Spleen (tissue), 11 donors: ENCODE results near the gene TBC1D19. TPM values are rescaled to one million over a fixed set of nuclear protein-coding genes. Genes with fewer than 3 reads are reported as not detected.
A peak's percentile ranks its signal among the peaks of the same experiment; 100 is the strongest.
"Not testable (repeated sequence)": the region's sequence is repeated elsewhere in the genome, so short reads cannot be mapped to it uniquely, and the experiment has no call there.

Source experiments
- DNase-seq: peaks from one replicate; pipeline ENCODE4 v3.0.0-alpha.2; 2020
- H3K27ac ChIP-seq, 8 donors: fragments of 200-600 bp; sonication (generic) in 7 of 8; 1 replicate in 4 of 8; 2 replicates in 4 of 8; pipeline versions ENCODE4 v1.5.0 to v1.8.0; 2016 to 2021; ENCODE audit warnings: inconsistent platforms in 4 of 8, mild to moderate bottlenecking in 4 of 8, moderate library complexity in 1 of 8
- H3K27me3 ChIP-seq, 7 donors: fragments of 200-600 bp; sonication (generic) in 6 of 7; replicated peaks in 1 of 7; 1 replicate in 4 of 7; 2 replicates in 3 of 7; pipeline versions ENCODE4 v1.5.0 to v1.8.0; 2016 to 2021; ENCODE audit warnings: inconsistent platforms in 3 of 7, mild to moderate bottlenecking in 1 of 7
- H3K36me3 ChIP-seq, 6 donors: fragments of 200-600 bp; sonication (generic) in 5 of 6; 1 replicate in 4 of 6; 2 replicates in 2 of 6; pipeline versions ENCODE4 v1.5.0 to v1.8.0; 2016 to 2021; ENCODE audit warnings: inconsistent platforms in 2 of 6
- H3K4me1 ChIP-seq, 6 donors: fragments of 200-600 bp; sonication (generic) in 5 of 6; 1 replicate in 3 of 6; 2 replicates in 3 of 6; pipeline versions ENCODE4 v1.5.0 to v1.8.0; 2016 to 2021; ENCODE audit warnings: inconsistent platforms in 3 of 6
- H3K4me3 ChIP-seq, 8 donors: fragments of 200-600 bp; sonication (generic) in 7 of 8; 1 replicate in 4 of 8; 2 replicates in 4 of 8; pipeline versions ENCODE4 v1.5.0 to v1.8.0; 2016 to 2021; ENCODE audit warnings: inconsistent platforms in 4 of 8, mild to moderate bottlenecking in 4 of 8, moderate library complexity in 2 of 8
- H3K9me3 ChIP-seq, 8 donors: fragments of 200-600 bp; sonication (generic) in 7 of 8; 1 replicate in 4 of 8; 2 replicates in 4 of 8; pipeline versions ENCODE4 v1.5.0 to v1.8.0; 2016 to 2021; ENCODE audit warnings: inconsistent platforms in 4 of 8
- POLR2A ChIP-seq, 3 donors: fragments of 450-650 bp; IDR thresholded peaks; one replicate each; pipeline ENCODE4 v1.5.1; 2017; ENCODE audit warnings: antibody characterized with exemption in 3 of 3, mild to moderate bottlenecking in 1 of 3
- POLR2AphosphoS5 ChIP-seq, 3 donors: sonication (generic); formaldehyde crosslinking; IDR thresholded peaks; one replicate each; pipeline ENCODE4 v1.5.1; 2017; ENCODE audit warnings: antibody characterized with exemption in 3 of 3
- WGBS, 5 donors: extraction: QIAGEN DNeasy Blood & Tissue Kit in 3 of 5; methylation state at CpG; one replicate each; pipeline versions ENCODE4 v1.1.5 to v1.1.7; 2013 to 2018; 5-methylcytosine and 5-hydroxymethylcytosine counted together
- intact Hi-C: fragments of 100-400 bp; cut with DNase I; formaldehyde crosslinking; loops from one replicate; pipeline ENCODE4 v1.15.0; 2023; ENCODE audit warnings: low total_unique reads
- polyA plus RNA-seq, 3 donors: library from polyadenylated mRNA; stranded (reverse); fragments of 200-250 nt; gene quantifications; one replicate each; pipeline ENCODE4 v1.2.1, GENCODE V29; 2013
- total RNA-seq, 7 donors: library from RNA; depleted of rRNA in 3 of 7; stranded (reverse); fragments of >200 nt in 3 of 7; fragmentation: NEBNext Ultra II Directional in 4 of 7; extraction: Animal tissue kit (Norgen Biotek cat#: 25700) in 4 of 7; gene quantifications; one replicate each; pipeline versions ENCODE4 v1.1.0 to v1.2.1, GENCODE V29; 2016 to 2021
- TF ChIP-seq, protein P1 (sequence below), 11 experiments: fragments of 200-600 bp in 7 of 11; fragments of 450-650 bp in 4 of 11; sonication (generic) in 4 of 11; IDR thresholded peaks in 8 of 11; conservative IDR thresholded peaks in 3 of 11; 1 replicate in 7 of 11; 2 replicates in 4 of 11; pipeline versions ENCODE4 v1.4.0 to v1.8.0; 2016 to 2021; ENCODE audit warnings: antibody characterized with exemption in 11 of 11, inconsistent platforms in 4 of 11, mild to moderate bottlenecking in 1 of 11
- donor health status: healthy with polysubstance abuse.
- donor health status: DM: no; HTN: no; CAD: no; lungs with moderate emphysema.
- donor health status: DM: no; HTN: no; CAD: no.
- donor health status: Bipolar disorder and iron deficiency.
- donor health status: healthy.
- donor health status: DM: no; HTN: no; CAD: no.
- donor health status: DM: yes; HTN: yes; CAD: no.

The TBC1D19 gene
- total and polyA plus RNA-seq, 10 donors = 1.1 to 18.0 (median 8.4) TPM

DNA sequence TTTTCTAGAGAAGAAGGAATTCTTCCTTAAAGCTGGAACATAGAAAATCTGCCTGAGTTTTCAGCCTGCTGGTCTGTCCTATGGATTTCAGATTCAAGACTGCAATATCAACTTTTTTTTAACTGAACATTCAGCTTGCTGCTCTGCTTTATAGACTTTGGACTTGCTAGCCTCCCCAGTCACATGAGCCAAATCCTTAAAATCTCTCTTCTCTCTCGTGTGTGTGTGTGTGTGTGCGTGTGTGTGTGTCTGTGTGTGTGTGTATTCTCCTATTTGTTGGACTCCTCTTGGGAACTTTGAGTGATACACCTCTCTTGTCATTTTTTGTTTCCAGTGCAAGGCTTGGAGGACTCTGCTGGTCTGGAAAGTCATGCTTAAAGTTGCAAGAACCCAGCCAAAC is 6.8 kb upstream of the TBC1D19 start:
- TF ChIP-seq POLR2AphosphoS5 (IDR thresholded peaks at IDR 0.05) (no peak), POLR2A (IDR thresholded peaks at IDR 0.05) (no peak)
- TF ChIP-seq, protein P1, sequence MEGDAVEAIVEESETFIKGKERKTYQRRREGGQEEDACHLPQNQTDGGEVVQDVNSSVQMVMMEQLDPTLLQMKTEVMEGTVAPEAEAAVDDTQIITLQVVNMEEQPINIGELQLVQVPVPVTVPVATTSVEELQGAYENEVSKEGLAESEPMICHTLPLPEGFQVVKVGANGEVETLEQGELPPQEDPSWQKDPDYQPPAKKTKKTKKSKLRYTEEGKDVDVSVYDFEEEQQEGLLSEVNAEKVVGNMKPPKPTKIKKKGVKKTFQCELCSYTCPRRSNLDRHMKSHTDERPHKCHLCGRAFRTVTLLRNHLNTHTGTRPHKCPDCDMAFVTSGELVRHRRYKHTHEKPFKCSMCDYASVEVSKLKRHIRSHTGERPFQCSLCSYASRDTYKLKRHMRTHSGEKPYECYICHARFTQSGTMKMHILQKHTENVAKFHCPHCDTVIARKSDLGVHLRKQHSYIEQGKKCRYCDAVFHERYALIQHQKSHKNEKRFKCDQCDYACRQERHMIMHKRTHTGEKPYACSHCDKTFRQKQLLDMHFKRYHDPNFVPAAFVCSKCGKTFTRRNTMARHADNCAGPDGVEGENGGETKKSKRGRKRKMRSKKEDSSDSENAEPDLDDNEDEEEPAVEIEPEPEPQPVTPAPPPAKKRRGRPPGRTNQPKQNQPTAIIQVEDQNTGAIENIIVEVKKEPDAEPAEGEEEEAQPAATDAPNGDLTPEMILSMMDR (IDR thresholded peaks at IDR 0.05 in 8 of 11, conservative IDR thresholded peaks at IDR 0.05 in 3 of 11) = no peak
- Histone ChIP-seq H3K27me3 (no peaks in the 10 kb centered on the region), H3K4me1 (no peaks in the 10 kb centered on the region), H3K27ac (peak overlapping the region in 2 of 8 donors; percentile 44 to 57), H3K36me3 (no peaks in the 10 kb centered on the region), H3K9me3 (no peaks in the 10 kb centered on the region), H3K4me3 (no peak overlapping the region)
- intact Hi-C loops = no loop called here
- no peak for DNase-seq
- 75 to 90% (median 81%) methylated on average over 2 of the region's 2 CpGs for WGBS, 5 donors

DNA sequence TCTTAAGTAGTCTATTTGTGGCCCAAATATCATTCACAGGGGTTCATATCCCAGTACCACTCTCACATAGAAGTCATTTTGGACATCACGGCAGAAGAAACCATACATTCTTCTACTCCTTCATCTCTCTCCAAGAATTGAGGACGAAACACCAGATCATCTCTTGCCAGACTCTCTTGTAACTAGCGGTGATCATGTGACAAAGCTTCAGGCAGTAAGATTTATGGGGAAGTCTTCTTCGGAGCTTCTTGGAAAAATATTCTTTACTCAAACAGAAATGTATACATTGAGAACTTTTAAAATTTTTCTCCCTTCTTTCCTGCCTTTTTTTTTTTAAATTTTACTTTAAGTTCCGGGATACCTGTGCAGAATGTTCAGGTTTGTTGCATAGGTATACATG is 4.7 kb upstream of the TBC1D19 start:
- H3K27me3 ChIP-seq = no peaks in the 10 kb centered on the region
- no peak for DNase-seq
- intact Hi-C loops = no loop called here

GRCh38 chr4:26581341-26581740 is 2.5 kb upstream of the TBC1D19 start:
- intact Hi-C loops = loop anchor here (5.0 to 10.0 kb wide), 2 partner anchors 261 to 423 kb away; no protein-coding TSS in a partner anchor
- H3K36me3 ChIP-seq, H3K9me3 ChIP-seq, H3K27ac ChIP-seq, H3K4me3 ChIP-seq, DNase-seq, H3K27me3 ChIP-seq: not testable (repeated sequence)
- WGBS, 5 donors = 94 to 99% (median 96%) methylated on average over 4 of the region's 4 CpGs
- peaks cover 8 to 27% (median 16%) of the 10 kb centered on the region in 6 donors for H3K4me1 ChIP-seq

More for the DNA sequence above, 4.7 kb upstream of the TBC1D19 start:
- WGBS, 5 donors = 87 to 96% (median 93%) methylated on average over 5 of the region's 5 CpGs
- H3K27ac ChIP-seq = no peak overlapping the region
- TF ChIP-seq, protein P1 (IDR thresholded peaks at IDR 0.05 in 8 of 11, conservative IDR thresholded peaks at IDR 0.05 in 3 of 11) = no peak
- no peak for TF ChIP-seq POLR2AphosphoS5 (IDR thresholded peaks at IDR 0.05)
- H3K4me3 ChIP-seq = no peak overlapping the region
- no peaks in the 10 kb centered on the region for H3K36me3 ChIP-seq
- H3K4me1 ChIP-seq = peaks cover 0 to 12% (median 2%) of the 10 kb centered on the region in 6 donors
- H3K9me3 ChIP-seq = no peaks in the 10 kb centered on the region

- intact Hi-C loops = loop anchor here (5.0 to 10.0 kb wide), 2 partner anchors 259 to 421 kb away; no protein-coding TSS in a partner anchor
- no peak for DNase-seq
- H3K9me3 ChIP-seq = no peaks in the 10 kb centered on the region
Measured at GRCh38 chr4:26583538-26583864, 383 bp upstream of the TBC1D19 start.

More at GRCh38 chr4:26583538-26583864, 383 bp upstream of the TBC1D19 start:
- Histone ChIP-seq H3K4me3 (peak overlapping the region; percentile 61 to 94 (median 76)), H3K27me3 (no peaks in the 10 kb centered on the region), H3K27ac (peak overlapping the region; percentile 67 to 92 (median 82)), H3K36me3 (no peaks in the 10 kb centered on the region), H3K4me1 (peaks cover 8 to 27% (median 16%) of the 10 kb centered on the region in 6 donors)
- 0 to 5% (median 2%) methylated on average over 11 of the region's 11 CpGs for WGBS, 5 donors
- no peak for TF ChIP-seq POLR2A (IDR thresholded peaks at IDR 0.05)
- TF ChIP-seq, protein P1 (IDR thresholded peaks at IDR 0.05 in 8 of 11, conservative IDR thresholded peaks at IDR 0.05 in 3 of 11) = no peak
- no peak for TF ChIP-seq POLR2AphosphoS5 (IDR thresholded peaks at IDR 0.05)
